Parathyroid adenoma (tissue), 2 donors: ENCODE measurements around the gene GPAT3.

Source experiments
- H2AFZ ChIP-seq: fragments of 300-600 bp; sonication (generic); one replicate; pipeline ENCODE4 v1.7.0; 2017; ENCODE audit warnings: antibody characterized with exemption, mild to moderate bottlenecking
- H3K27ac ChIP-seq: fragments of 300-600 bp; sonication (generic); one replicate; pipeline ENCODE4 v1.7.0; 2017
- H3K27me3 ChIP-seq: fragments of 300-600 bp; sonication (generic); one replicate; pipeline ENCODE4 v1.7.0; 2017; ENCODE audit warnings: low read length; ENCODE audit not compliant: control insufficient read depth, insufficient read depth
- H3K36me3 ChIP-seq: fragments of 300-600 bp; sonication (generic); one replicate; pipeline ENCODE4 v1.7.0; 2017; ENCODE audit warnings: low read length; ENCODE audit not compliant: control insufficient read depth, insufficient read depth
- H3K4me1 ChIP-seq: fragments of 300-600 bp; sonication (generic); one replicate; pipeline ENCODE4 v1.7.0; 2017; ENCODE audit warnings: control low read depth
- H3K4me2 ChIP-seq: fragments of 300-600 bp; sonication (generic); one replicate; pipeline ENCODE4 v1.7.0; 2017; ENCODE audit warnings: low read length
- H3K4me3 ChIP-seq: fragments of 300-600 bp; sonication (generic); one replicate; pipeline ENCODE4 v1.7.0; 2017; ENCODE audit warnings: low read depth, low read length
- H3K79me2 ChIP-seq: fragments of 300-600 bp; sonication (generic); one replicate; pipeline ENCODE4 v1.7.0; 2017; ENCODE audit warnings: control low read depth
- H3K9ac ChIP-seq: fragments of 300-600 bp; sonication (generic); one replicate; pipeline ENCODE4 v1.7.0; 2017; ENCODE audit warnings: mild to moderate bottlenecking
- H3K9me3 ChIP-seq: fragments of 300-600 bp; sonication (generic); one replicate; pipeline ENCODE4 v1.7.0; 2017; ENCODE audit warnings: low read length; ENCODE audit not compliant: control insufficient read depth
- CTCF ChIP-seq: fragments of 300-600 bp; sonication (generic); IDR thresholded peaks from one replicate; pipeline ENCODE4 v1.7.0; 2017; ENCODE audit warnings: antibody characterized with exemption, mild to moderate bottlenecking
- donor health status: primary hyperparathyroidism.

GPAT3 gene

GRCh38 chr4:83610729-83611128, 74.8 kb downstream of the GPAT3 start:
- H3K36me3 ChIP-seq: no peaks in the 10 kb centered on the region
- TF ChIP-seq CTCF: no peak
- no peak overlapping the region for H3K9ac ChIP-seq
- H3K9me3 ChIP-seq: no peaks in the 10 kb centered on the region
- H3K4me1 ChIP-seq: peaks cover 2% of the 10 kb centered on the region
- no peaks in the 10 kb centered on the region for H3K79me2 ChIP-seq
- no peak overlapping the region for H2AFZ ChIP-seq
- H3K27ac ChIP-seq: no peak overlapping the region
- H3K4me2 ChIP-seq: no peak overlapping the region
- no peak overlapping the region for H3K4me3 ChIP-seq
- no peaks in the 10 kb centered on the region for H3K27me3 ChIP-seq

GRCh38 chr4:83613023-83613422, 77.1 kb downstream of the GPAT3 start:
- H3K27me3 ChIP-seq: no peaks in the 10 kb centered on the region
- H3K27ac ChIP-seq: no peak overlapping the region
- H3K36me3 ChIP-seq: no peaks in the 10 kb centered on the region
- H3K79me2 ChIP-seq: no peaks in the 10 kb centered on the region
- no peaks in the 10 kb centered on the region for H3K4me1 ChIP-seq
- H3K4me3 ChIP-seq: no peak overlapping the region
- no peak overlapping the region for H3K4me2 ChIP-seq
- H2AFZ ChIP-seq: no peak overlapping the region
- no peaks in the 10 kb centered on the region for H3K9me3 ChIP-seq
- H3K9ac ChIP-seq: no peak overlapping the region
- no peak for TF ChIP-seq CTCF

GRCh38 chr4:83613994-83614393, 78.1 kb downstream of the GPAT3 start:
- H2AFZ ChIP-seq: no peak overlapping the region
- no peak overlapping the region for H3K4me3 ChIP-seq
- no peaks in the 10 kb centered on the region for H3K4me1 ChIP-seq

GRCh38 chr4:83616252-83616651, 80.3 kb downstream of the GPAT3 start:
- Histone ChIP-seq H3K4me3 (no peak overlapping the region), H3K79me2 (no peaks in the 10 kb centered on the region), H3K36me3 (no peaks in the 10 kb centered on the region), H3K27ac (no peak overlapping the region), H3K4me1 (no peaks in the 10 kb centered on the region), H3K9me3 (no peaks in the 10 kb centered on the region), H2AFZ (no peak overlapping the region), H3K27me3 (no peaks in the 10 kb centered on the region), H3K9ac (no peak overlapping the region), H3K4me2 (no peak overlapping the region)
- TF ChIP-seq CTCF: no peak

More at GRCh38 chr4:83613994-83614393, 78.1 kb downstream of the GPAT3 start:
- TF ChIP-seq CTCF: no peak
- Histone ChIP-seq H3K27ac (no peak overlapping the region), H3K4me2 (no peak overlapping the region), H3K27me3 (no peaks in the 10 kb centered on the region), H3K9ac (no peak overlapping the region), H3K9me3 (no peaks in the 10 kb centered on the region), H3K79me2 (no peaks in the 10 kb centered on the region), H3K36me3 (no peaks in the 10 kb centered on the region)

- Histone ChIP-seq H3K4me3 (no peak overlapping the region), H3K27me3 (no peaks in the 10 kb centered on the region), H3K4me2 (no peak overlapping the region), H3K36me3 (no peaks in the 10 kb centered on the region), H3K9me3 (no peaks in the 10 kb centered on the region), H3K79me2 (no peaks in the 10 kb centered on the region), H3K4me1 (no peaks in the 10 kb centered on the region), H3K9ac (no peak overlapping the region), H3K27ac (peak overlapping the region; percentile 75), H2AFZ (no peak overlapping the region)
- TF ChIP-seq CTCF: no peak
Observed at GRCh38 chr4:83617371-83618035, 81.6 kb downstream of the GPAT3 start.
